HG03108 (cell line): Measurements from ENCODE around the gene BDKRB1.

Source experiments
- ATAC-seq: cut with Tn5 transposase; IDR thresholded peaks from one replicate; pipeline ENCODE4 v1.9.1; 2021; ENCODE audit warnings: moderate library complexity; ENCODE audit not compliant: unreplicated experiment

The BDKRB1 gene

DNA sequence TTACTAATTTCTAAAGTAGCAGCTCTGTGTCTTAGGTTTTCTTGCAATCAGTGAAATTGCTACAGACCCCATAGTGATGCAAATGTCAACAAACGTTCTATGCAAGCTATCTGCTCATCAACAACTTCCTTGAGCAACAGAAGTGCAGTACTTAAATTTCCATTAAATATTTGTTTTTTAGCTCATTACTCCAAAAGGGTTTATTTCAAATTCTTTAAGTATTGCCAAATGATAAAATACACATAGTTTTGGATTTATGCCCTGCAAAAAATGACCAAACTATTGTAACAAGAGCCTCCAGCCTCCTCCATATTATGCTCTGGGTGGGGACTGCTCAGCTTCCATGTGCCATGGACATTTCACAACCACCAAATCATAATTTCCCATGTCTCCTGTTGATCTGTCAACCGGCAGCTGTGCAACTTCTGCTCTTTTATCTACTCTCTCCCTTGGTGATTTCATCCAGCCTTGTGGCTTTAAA is 4.4 kb downstream of the BDKRB1 start:
- ATAC-seq: no peak

DNA sequence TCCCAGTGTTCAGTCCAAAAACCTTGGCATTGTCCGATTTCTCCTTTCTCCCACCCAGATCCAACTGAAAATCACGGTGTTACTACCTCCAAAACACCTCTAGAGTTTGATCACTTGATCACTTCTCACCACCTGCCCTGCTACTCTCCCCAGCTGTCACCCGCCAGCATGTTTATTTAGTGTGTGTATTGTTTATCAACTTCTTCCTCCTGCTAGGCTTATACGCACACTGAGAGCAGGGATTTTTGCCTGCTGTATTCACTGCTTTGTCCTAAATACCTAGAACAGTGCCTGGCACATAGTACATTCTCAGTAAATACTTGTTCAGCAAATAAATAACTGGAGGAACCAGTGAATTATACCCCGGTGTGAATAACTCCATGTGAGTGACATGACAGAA is 5.0 kb downstream of the BDKRB1 start:
- ATAC-seq: no peak

- ATAC-seq: no peak
Measured at GRCh38 chr14:96261772-96262655, 6.0 kb downstream of the BDKRB1 start.

- no peak for ATAC-seq
Measured at GRCh38 chr14:96263347-96264199, 7.6 kb downstream of the BDKRB1 start.

GRCh38 chr14:96264200-96264553 is 8.2 kb downstream of the BDKRB1 start:
- no peak for ATAC-seq

- ATAC-seq: no peak
Measured at GRCh38 chr14:96264853-96265252, 8.8 kb downstream of the BDKRB1 start.

GRCh38 chr14:96265383-96266095 is 9.5 kb downstream of the BDKRB1 start:
- ATAC-seq: no peak

DNA sequence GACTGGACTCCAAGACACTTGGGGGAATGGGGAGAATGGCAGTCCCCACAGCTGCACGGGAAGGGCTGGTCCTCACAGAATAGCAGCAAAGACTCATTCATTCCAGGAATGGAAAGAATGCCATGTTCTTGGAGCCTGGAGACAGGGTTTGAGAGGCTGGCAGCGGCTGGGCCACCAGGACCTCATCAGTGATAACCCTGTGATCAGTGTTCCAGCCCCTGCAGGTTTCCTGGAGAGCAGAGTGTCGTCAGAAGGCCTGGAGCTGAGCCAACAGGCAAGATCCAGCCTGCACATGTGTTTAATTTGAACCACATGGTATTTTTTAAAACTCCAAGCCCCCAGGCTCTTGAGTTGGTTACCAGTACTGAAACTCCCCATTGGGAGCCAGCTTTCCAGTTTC is 11.3 kb downstream of the BDKRB1 start:
- no peak for ATAC-seq

DNA sequence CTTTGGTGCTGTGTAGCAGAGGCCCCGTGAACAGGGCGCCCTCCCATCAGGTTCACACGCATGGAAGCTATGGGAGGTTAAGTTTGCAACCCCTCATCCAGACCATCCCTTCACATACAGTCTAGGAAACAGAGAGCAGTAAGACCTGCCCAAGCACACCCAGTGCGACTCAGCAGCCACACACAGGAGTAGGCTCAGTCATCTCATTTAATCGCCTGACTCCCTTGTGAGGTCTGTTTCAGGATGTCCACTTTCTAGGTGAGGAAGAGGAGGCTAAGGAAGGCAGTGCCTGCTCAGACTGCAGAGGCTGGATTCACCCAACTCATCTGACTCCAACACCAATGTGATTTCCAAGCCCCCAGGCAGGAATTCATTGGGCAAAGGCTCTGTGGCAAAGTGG is 11.9 kb downstream of the BDKRB1 start:
- ATAC-seq: no peak

GRCh38 chr14:96268431-96269358 is 12.7 kb downstream of the BDKRB1 start:
- ATAC-seq: no peak

- no peak for ATAC-seq
Measured at GRCh38 chr14:96269359-96269710, 13.3 kb downstream of the BDKRB1 start.

GRCh38 chr14:96270565-96271420 is 14.8 kb downstream of the BDKRB1 start:
- no peak for ATAC-seq

- no peak for ATAC-seq
Measured at GRCh38 chr14:96271421-96271762, 15.4 kb downstream of the BDKRB1 start.

GRCh38 chr14:96272777-96273473 is 16.9 kb downstream of the BDKRB1 start:
- ATAC-seq: no peak

DNA sequence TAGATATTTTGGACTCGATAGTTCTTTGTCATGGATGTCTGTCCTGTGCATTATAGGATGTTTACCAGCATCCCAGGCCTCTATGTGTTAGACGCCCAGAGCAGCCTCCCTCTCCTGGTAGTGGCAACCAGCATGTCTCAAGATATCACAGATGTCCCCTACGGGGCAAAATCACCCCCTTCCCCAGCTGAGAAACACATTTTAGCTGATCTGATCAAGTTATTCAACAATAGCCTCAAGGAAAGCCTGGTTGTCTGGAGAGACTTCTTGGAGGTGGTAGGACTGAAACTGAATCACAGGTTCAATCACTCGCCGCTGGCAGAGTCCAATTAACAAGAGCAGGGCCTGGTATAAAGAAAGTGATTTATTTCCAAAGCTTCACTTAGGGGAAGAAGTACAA is 17.6 kb downstream of the BDKRB1 start:
- no peak for ATAC-seq

DNA sequence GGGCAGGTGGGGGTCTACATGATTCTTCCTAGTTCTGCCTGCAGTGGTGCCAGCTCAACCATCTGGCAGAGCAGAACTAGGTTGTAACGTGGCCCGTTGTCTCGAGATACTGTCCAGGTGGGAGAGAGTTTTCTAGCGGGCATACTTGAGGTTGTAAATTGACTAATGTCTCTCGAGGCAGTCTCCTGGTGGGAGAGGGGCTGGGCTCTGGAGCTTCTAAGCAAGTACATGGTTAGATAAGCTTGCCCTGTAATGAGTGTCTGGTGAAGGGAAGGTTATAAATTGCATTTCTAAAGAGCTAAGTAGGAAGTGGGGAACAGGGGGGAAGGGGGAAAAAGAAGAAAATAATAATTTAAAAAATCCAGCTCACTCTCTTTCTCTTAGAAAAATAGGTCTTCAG is 18.1 kb downstream of the BDKRB1 start:
- ATAC-seq: no peak

DNA sequence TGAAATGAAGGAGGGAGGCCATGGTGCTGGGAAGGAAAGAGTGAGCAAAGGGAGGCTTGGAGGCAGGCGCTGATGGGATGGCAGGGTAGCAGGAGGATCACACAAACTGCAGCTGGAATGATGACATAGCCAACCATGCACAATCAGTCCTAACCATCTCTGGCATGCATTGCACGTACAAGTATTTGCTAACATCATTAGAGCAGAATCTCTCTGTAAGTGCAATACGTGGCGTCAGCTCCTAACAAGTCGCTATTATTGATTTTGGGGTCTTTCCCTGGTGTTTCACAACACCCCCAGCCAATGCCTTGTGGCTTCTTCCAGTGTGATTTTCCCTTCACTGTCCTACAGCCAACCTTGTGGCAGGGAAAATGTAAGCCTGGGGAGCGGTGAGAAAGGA is 18.5 kb downstream of the BDKRB1 start:
- ATAC-seq: no peak

GRCh38 chr14:96275177-96276112 is 19.4 kb downstream of the BDKRB1 start:
- ATAC-seq: no peak
